Gastrocnemius medialis (tissue), 4 donors: ENCODE data around the gene IL22RA1. TPM values are rescaled to one million over a fixed set of nuclear protein-coding genes. Genes with fewer than 3 reads are reported as not detected.
A peak's percentile ranks its signal among the peaks of the same experiment; 100 is the strongest.

ENCODE experiments used
- ATAC-seq, 2 donors: fragments of 150-250 bp; one replicate each; pipeline ENCODE4 v1.9.1; 2016
- DNase-seq, 2 donors: peaks; one replicate each; pipeline ENCODE4 v3.0.0-alpha.2; 2019
- H3K27ac ChIP-seq, 4 donors: fragments of 200-600 bp; sonication (generic); 1 replicate in 1 of 4; 2 replicates in 3 of 4; pipeline ENCODE4 v1.5.1; 2016 to 2018; ENCODE audit warnings: mild to moderate bottlenecking in 2 of 4, moderate library complexity in 1 of 4
- H3K27me3 ChIP-seq, 3 donors: fragments of 200-600 bp; sonication (generic) in 2 of 3; 1 replicate in 1 of 3; 2 replicates in 2 of 3; pipeline versions ENCODE4 v1.5.1 to v1.6.0; 2016 to 2019; ENCODE audit warnings: mild to moderate bottlenecking in 1 of 3, moderate library complexity in 1 of 3
- H3K36me3 ChIP-seq, 2 donors: fragments of 200-600 bp; sonication (generic) in 1 of 2; one replicate each; pipeline ENCODE4 v1.5.1; 2017 to 2018
- H3K4me1 ChIP-seq, 2 donors: fragments of 200-600 bp; sonication (generic) in 1 of 2; one replicate each; pipeline ENCODE4 v1.5.1; 2016 to 2017; ENCODE audit warnings: mild to moderate bottlenecking in 2 of 2
- H3K4me3 ChIP-seq, 4 donors: fragments of 200-600 bp; sonication (generic) in 3 of 4; 1 replicate in 1 of 4; 2 replicates in 3 of 4; pipeline ENCODE4 v1.5.1; 2016 to 2019; ENCODE audit warnings: mild to moderate bottlenecking in 2 of 4
- H3K9me3 ChIP-seq, 3 donors: fragments of 200-600 bp; sonication (generic) in 2 of 3; 1 replicate in 1 of 3; 2 replicates in 2 of 3; pipeline ENCODE4 v1.5.1; 2016 to 2019
- POLR2A ChIP-seq, 2 donors: fragments of 450-650 bp; IDR thresholded peaks; one replicate each; pipeline ENCODE4 v1.6.1; 2017; ENCODE audit warnings: antibody characterized with exemption in 2 of 2, mild to moderate bottlenecking in 2 of 2, moderate library complexity in 2 of 2
- in situ Hi-C, 4 donors: fragments of 200-750 bp; cut with MboI; loops; one replicate each; pipeline versions ENCODE4 v1.15.0 to v1.8.0; 2017; ENCODE audit warnings: low sequenced_read_pairs in 4 of 4
- intact Hi-C: fragments of 100-400 bp; cut with DNase I; formaldehyde crosslinking; loops from one replicate; pipeline ENCODE4 v1.15.1; 2023; ENCODE audit warnings: low total_unique reads
- total RNA-seq, 4 donors: library from RNA; depleted of rRNA; stranded (reverse); fragments of >200 nt; gene quantifications; one replicate each; pipeline versions ENCODE4 v1.1.0 to v1.2.3, GENCODE V29; 2016
- TF ChIP-seq, protein P1 (sequence below), 5 experiments: fragments of 450-650 bp in 3 of 5; fragments of 200-600 bp in 2 of 5; sonication (generic) in 2 of 5; IDR thresholded peaks in 4 of 5; conservative IDR thresholded peaks in 1 of 5; 1 replicate in 4 of 5; 2 replicates in 1 of 5; pipeline ENCODE4 v1.5.1; 2016 to 2019; ENCODE audit warnings: antibody characterized with exemption in 5 of 5, mild to moderate bottlenecking in 3 of 5, moderate library complexity in 3 of 5

Gene IL22RA1
- total RNA-seq, 4 donors from 2014 or later, result 0.36 TPM; not detected in 3

- Histone ChIP-seq H3K36me3 (no peaks in the 10 kb centered on the region), H3K9me3 (no peaks in the 10 kb centered on the region), H3K4me3 (no peak overlapping the region), H3K27me3 (no peaks in the 10 kb centered on the region), H3K4me1 (peaks cover 18 to 29% of the 10 kb centered on the region in 2 donors), H3K27ac (no peak overlapping the region)
- ATAC-seq (no peak), DNase-seq (peak in 1 of 2 donors; percentile 3)
- TF ChIP-seq, protein P1, sequence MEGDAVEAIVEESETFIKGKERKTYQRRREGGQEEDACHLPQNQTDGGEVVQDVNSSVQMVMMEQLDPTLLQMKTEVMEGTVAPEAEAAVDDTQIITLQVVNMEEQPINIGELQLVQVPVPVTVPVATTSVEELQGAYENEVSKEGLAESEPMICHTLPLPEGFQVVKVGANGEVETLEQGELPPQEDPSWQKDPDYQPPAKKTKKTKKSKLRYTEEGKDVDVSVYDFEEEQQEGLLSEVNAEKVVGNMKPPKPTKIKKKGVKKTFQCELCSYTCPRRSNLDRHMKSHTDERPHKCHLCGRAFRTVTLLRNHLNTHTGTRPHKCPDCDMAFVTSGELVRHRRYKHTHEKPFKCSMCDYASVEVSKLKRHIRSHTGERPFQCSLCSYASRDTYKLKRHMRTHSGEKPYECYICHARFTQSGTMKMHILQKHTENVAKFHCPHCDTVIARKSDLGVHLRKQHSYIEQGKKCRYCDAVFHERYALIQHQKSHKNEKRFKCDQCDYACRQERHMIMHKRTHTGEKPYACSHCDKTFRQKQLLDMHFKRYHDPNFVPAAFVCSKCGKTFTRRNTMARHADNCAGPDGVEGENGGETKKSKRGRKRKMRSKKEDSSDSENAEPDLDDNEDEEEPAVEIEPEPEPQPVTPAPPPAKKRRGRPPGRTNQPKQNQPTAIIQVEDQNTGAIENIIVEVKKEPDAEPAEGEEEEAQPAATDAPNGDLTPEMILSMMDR (IDR thresholded peaks at IDR 0.05 in 4 of 5, conservative IDR thresholded peaks at IDR 0.05 in 1 of 5), result no peak
- TF ChIP-seq POLR2A (IDR thresholded peaks at IDR 0.05), result no peak
- in situ Hi-C loops, result loop anchor here in 3 of 4 donors (5.0 to 10.0 kb wide), 2 partner anchors 42 to 50 kb away; no protein-coding TSS in a partner anchor
- intact Hi-C loops, result loop anchor here (5.0 kb wide), 1 partner anchor 157 kb away; the partner anchor contains the start of gene PNRC2
Observed at GRCh38 chr1:24114753-24115152, 28.2 kb downstream of the IL22RA1 start.

GRCh38 chr1:24113641-24114033 lies 29.3 kb downstream of the IL22RA1 start:
- no peak overlapping the region for H3K4me3 ChIP-seq
- DNase-seq (peak in 1 of 2 donors; percentile 11), ATAC-seq (no peak)
- H3K27ac ChIP-seq, result no peak overlapping the region
- no peaks in the 10 kb centered on the region for H3K27me3 ChIP-seq
- peaks cover 21 to 39% of the 10 kb centered on the region in 2 donors for H3K4me1 ChIP-seq
- H3K36me3 ChIP-seq, result no peaks in the 10 kb centered on the region
- intact Hi-C loops (loop anchor here (5.0 kb wide), 1 partner anchor 156 kb away; the partner anchor contains the start of gene PNRC2), in situ Hi-C loops (loop anchor here in 2 of 4 donors (5.0 to 10.0 kb wide), 2 partner anchors 41 to 49 kb away; no protein-coding TSS in a partner anchor)
- TF ChIP-seq, protein P1 (IDR thresholded peaks at IDR 0.05 in 4 of 5, conservative IDR thresholded peaks at IDR 0.05 in 1 of 5), result no peak
- TF ChIP-seq POLR2A (IDR thresholded peaks at IDR 0.05), result no peak
- no peaks in the 10 kb centered on the region for H3K9me3 ChIP-seq

DNA sequence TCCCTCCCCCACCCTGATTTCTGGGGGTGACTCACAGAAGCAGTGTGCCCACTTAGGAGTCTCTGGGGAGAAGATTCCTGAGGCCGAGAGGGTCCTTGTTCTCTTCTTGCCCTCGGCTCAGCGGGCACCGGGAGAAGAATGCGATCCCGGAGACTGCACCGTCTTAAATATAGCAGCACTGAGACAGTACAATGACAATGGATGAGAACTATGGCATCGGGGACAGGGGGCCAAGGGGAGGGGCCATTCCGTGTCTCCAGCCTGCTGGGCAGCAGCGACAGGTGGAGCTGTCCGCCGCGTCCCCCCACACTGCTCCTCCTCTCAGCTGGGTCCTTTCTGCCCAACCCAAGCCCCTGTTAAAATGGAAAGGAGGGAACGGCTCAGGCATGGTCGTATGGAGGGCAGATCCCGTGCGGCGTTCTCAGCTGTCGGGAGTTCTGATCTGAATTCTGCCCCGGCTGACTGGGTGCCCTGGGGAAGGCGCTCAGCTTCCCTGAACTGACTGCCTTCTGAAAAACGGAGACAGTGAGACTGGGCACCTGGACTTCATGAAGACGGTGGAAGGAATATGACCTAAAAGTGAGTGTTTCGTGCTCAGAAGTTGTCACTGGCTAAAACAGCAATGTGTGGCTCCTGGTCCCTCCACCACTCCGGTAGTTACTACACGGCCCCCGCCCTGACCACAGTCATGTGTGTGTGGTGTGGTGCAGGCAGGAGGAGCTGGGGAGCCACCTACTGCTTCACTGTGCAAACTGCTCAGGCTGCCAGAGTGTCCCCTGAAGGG lies 30.8 kb downstream of the IL22RA1 start, which contains the start of gene MYOM3:
Gene MYOM3 (minus strand): TSS at position 140 of the 784 bp plus-strand sequence. CDS start 3,499 bp downstream, outside the sequence.
- Histone ChIP-seq H3K9me3 (no peaks in the 10 kb centered on the region), H3K4me3 (peak within 1 kb of the TSS; percentile 58 to 69 (median 64)), H3K27ac (peak within 1 kb of the TSS; percentile 93 to 97 (median 96)), H3K27me3 (no peaks in the 10 kb centered on the region), H3K36me3 (no peaks in the 10 kb centered on the region), H3K4me1 (peaks cover 26 to 51% of the 10 kb centered on the region in 2 donors)
- TF ChIP-seq, protein P1 (IDR thresholded peaks at IDR 0.05 in 4 of 5, conservative IDR thresholded peaks at IDR 0.05 in 1 of 5), result peak; percentile 59 to 82 (median 79)
- TF ChIP-seq POLR2A (IDR thresholded peaks at IDR 0.05), result peak; percentile 45 to 80
- peak; percentile 86 to 92 for DNase-seq
- in situ Hi-C loops, result loop anchor here in 2 of 4 donors (5.0 to 10.0 kb wide), 2 partner anchors 40 to 47 kb away; no protein-coding TSS in a partner anchor
- ATAC-seq, result peak; percentile 65 to 68
- intact Hi-C loops, result loop anchor here (1.0 to 5.0 kb wide), 2 partner anchors 41 to 155 kb away; partner anchors contain the start of gene PNRC2

DNA sequence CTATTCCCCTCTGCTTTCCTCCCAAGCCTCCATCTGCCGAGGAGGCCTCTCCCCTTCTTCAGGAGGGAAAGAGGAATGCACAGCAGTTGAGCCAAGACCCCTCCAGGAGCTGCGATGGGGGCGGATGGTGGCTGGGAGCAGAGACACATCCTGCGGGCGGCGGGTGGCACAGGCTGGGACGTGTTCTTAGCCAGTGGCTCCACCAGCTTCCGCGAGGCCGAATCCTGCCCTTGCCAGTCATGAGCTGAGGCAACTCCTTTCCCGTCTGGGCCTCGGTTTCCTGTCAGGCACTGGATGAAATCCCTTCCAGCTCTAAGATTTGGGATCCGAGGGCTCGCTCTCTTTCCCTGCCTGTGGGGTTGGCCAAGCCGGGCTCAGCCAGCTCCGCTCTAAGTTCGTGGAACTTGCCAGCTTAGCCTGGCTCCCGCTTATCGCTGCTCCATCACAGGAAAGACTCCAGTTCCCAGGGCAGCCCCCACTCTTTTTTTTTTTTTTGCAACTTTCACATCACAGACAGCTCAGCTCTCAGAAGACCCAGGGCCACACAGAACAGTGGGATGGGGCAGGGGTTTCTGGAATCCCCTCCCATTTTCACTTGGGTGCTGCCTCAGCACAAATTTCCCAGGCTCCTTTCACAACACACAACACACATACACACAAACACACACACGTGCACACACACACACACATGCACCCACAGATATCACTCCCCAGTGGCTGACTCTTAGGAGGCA lies 31.5 kb downstream of the IL22RA1 start:
- Histone ChIP-seq H3K27me3 (no peaks in the 10 kb centered on the region), H3K9me3 (no peaks in the 10 kb centered on the region), H3K36me3 (no peaks in the 10 kb centered on the region), H3K4me3 (peak overlapping the region; percentile 58 to 69 (median 64)), H3K4me1 (peaks cover 28 to 51% of the 10 kb centered on the region in 2 donors), H3K27ac (peak overlapping the region; percentile 93 to 97 (median 96))
- peak in 1 of 2 donors; percentile 49 for DNase-seq
- peak; percentile 9 to 18 for ATAC-seq
- in situ Hi-C loops, result loop anchor here in 2 of 4 donors (5.0 to 10.0 kb wide), 2 partner anchors 39 to 47 kb away; no protein-coding TSS in a partner anchor
- intact Hi-C loops, result loop anchor here (5.0 kb wide), 1 partner anchor 154 kb away; the partner anchor contains the start of gene PNRC2
- TF ChIP-seq, protein P1 (IDR thresholded peaks at IDR 0.05 in 4 of 5, conservative IDR thresholded peaks at IDR 0.05 in 1 of 5), result no peak
- no peak for TF ChIP-seq POLR2A (IDR thresholded peaks at IDR 0.05)
